Calu3 (cell line): ENCODE results near the gene ZZZ3. TPM values are rescaled to one million over a fixed set of nuclear protein-coding genes. Genes with fewer than 3 reads are reported as not detected.

Experiments used
- BruUV-seq: library from RNA; stranded (reverse); fragments of 400-500 nt; replicated peaks from 2 replicates; lab custom pipeline; 2021; lab: Mats Ljungman, UMichigan
- CTCF ChIA-PET: fragments of 300-600 bp; sonication (Branson Sonifier 250); formaldehyde crosslinking; loops from one replicate; lab custom pipeline; 2022; ENCODE audit warnings: antibody characterized with exemption; lab: Charles Lee
- DNase-seq: peaks from one replicate; pipeline ENCODE4 v3.0.0; 2022
- H3K27ac Mint-ChIP-seq: one replicate; pipeline ENCODE4 v1.8.0; 2022; ENCODE audit warnings: mixed read lengths; ENCODE audit not compliant: unreplicated experiment
- H3K27me3 Mint-ChIP-seq: one replicate; pipeline ENCODE4 v1.8.0; 2022; ENCODE audit warnings: mixed read lengths; ENCODE audit not compliant: unreplicated experiment
- H3K36me3 Mint-ChIP-seq: one replicate; pipeline ENCODE4 v1.8.0; 2022; ENCODE audit warnings: mild to moderate bottlenecking, moderate library complexity, mixed read lengths; ENCODE audit not compliant: insufficient read depth, unreplicated experiment
- H3K4me1 Mint-ChIP-seq: one replicate; pipeline ENCODE4 v1.8.0; 2022; ENCODE audit warnings: mild to moderate bottlenecking, low read depth, mixed read lengths; ENCODE audit not compliant: unreplicated experiment
- H3K4me3 Mint-ChIP-seq: one replicate; pipeline ENCODE4 v1.8.0; 2022; ENCODE audit warnings: mild to moderate bottlenecking, low read depth, moderate library complexity, mixed read lengths; ENCODE audit not compliant: unreplicated experiment
- H3K9me3 Mint-ChIP-seq: one replicate; pipeline ENCODE4 v1.8.0; 2022; ENCODE audit warnings: low read depth, mixed read lengths; ENCODE audit not compliant: unreplicated experiment
- intact Hi-C: fragments of 100-400 bp; cut with micrococcal nuclease; formaldehyde crosslinking; loops from one replicate; pipeline ENCODE4 v1.10.0; 2022; ENCODE audit not compliant: unreplicated experiment
- total RNA-seq: library from RNA; stranded (reverse); gene quantifications from 2 replicates; pipeline ENCODE4 v1.2.3, GENCODE V29; 2022
- TF ChIP-seq, protein P1 (sequence below): fragments of 200-600 bp; IDR thresholded peaks from one replicate; pipeline ENCODE4 v1.8.0; 2022; ENCODE audit warnings: antibody characterized with exemption; ENCODE audit not compliant: unreplicated experiment

The ZZZ3 gene
- total RNA-seq, 1 experiment from 2014 or later = 53.4 TPM

GRCh38 chr1:77670330-77670729 lies 12.1 kb downstream of the ZZZ3 start:
- no peaks in the 10 kb centered on the region for H3K9me3 Mint-ChIP-seq
- no TSS peak for BruUV-seq
- no peaks in the 10 kb centered on the region for H3K27me3 Mint-ChIP-seq
- TF ChIP-seq, protein P1, sequence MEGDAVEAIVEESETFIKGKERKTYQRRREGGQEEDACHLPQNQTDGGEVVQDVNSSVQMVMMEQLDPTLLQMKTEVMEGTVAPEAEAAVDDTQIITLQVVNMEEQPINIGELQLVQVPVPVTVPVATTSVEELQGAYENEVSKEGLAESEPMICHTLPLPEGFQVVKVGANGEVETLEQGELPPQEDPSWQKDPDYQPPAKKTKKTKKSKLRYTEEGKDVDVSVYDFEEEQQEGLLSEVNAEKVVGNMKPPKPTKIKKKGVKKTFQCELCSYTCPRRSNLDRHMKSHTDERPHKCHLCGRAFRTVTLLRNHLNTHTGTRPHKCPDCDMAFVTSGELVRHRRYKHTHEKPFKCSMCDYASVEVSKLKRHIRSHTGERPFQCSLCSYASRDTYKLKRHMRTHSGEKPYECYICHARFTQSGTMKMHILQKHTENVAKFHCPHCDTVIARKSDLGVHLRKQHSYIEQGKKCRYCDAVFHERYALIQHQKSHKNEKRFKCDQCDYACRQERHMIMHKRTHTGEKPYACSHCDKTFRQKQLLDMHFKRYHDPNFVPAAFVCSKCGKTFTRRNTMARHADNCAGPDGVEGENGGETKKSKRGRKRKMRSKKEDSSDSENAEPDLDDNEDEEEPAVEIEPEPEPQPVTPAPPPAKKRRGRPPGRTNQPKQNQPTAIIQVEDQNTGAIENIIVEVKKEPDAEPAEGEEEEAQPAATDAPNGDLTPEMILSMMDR = no peak
- CTCF ChIA-PET = no interaction called here
- intact Hi-C loops = no loop called here
- no peak overlapping the region for H3K27ac Mint-ChIP-seq
- no peak overlapping the region for H3K4me3 Mint-ChIP-seq
- peaks cover 7% of the 10 kb centered on the region for H3K4me1 Mint-ChIP-seq
- no peak for DNase-seq
- H3K36me3 Mint-ChIP-seq = no peaks in the 10 kb centered on the region

- Mint-ChIP-seq H3K9me3 (no peaks in the 10 kb centered on the region), H3K36me3 (no peaks in the 10 kb centered on the region), H3K27me3 (no peaks in the 10 kb centered on the region), H3K4me3 (no peak overlapping the region), H3K27ac (no peak overlapping the region), H3K4me1 (peaks cover 7% of the 10 kb centered on the region)
- intact Hi-C loops = no loop called here
- CTCF ChIA-PET = interaction anchor here (0.7 to 0.8 kb wide), 2 partner anchors 168 to 218 kb away, joined by 4 to 6 read pairs; no protein-coding TSS in a partner anchor
- no TSS peak for BruUV-seq
- TF ChIP-seq, protein P1 = no peak
- no peak for DNase-seq
Observed at GRCh38 chr1:77668924-77669449, 13.5 kb downstream of the ZZZ3 start.

- Mint-ChIP-seq H3K4me1 (peaks cover 8% of the 10 kb centered on the region), H3K36me3 (peaks cover 5% of the 10 kb centered on the region), H3K27me3 (no peaks in the 10 kb centered on the region), H3K9me3 (no peaks in the 10 kb centered on the region), H3K4me3 (no peak overlapping the region), H3K27ac (no peak overlapping the region)
- intact Hi-C loops = no loop called here
- no peak for DNase-seq
- CTCF ChIA-PET = no interaction called here
- TF ChIP-seq, protein P1 = no peak
- BruUV-seq = no TSS peak
Observed at GRCh38 chr1:77664939-77665516, 17.4 kb downstream of the ZZZ3 start.

- CTCF ChIA-PET = no interaction called here
- intact Hi-C loops = no loop called here
- TF ChIP-seq, protein P1 = no peak
- no peak overlapping the region for H3K27ac Mint-ChIP-seq
- peaks cover 8% of the 10 kb centered on the region for H3K4me1 Mint-ChIP-seq
- H3K9me3 Mint-ChIP-seq = no peaks in the 10 kb centered on the region
- no peaks in the 10 kb centered on the region for H3K27me3 Mint-ChIP-seq
- no peak for DNase-seq
- H3K4me3 Mint-ChIP-seq = no peak overlapping the region
- peaks cover 10% of the 10 kb centered on the region for H3K36me3 Mint-ChIP-seq
- no TSS peak for BruUV-seq
Observed at GRCh38 chr1:77661696-77662095, 20.8 kb downstream of the ZZZ3 start.
